NB4 (cell line): ENCODE data around the gene NEK4.

ENCODE experiments used
- MYC ChIP-seq: IDR thresholded peaks from 2 replicates; pipeline ENCODE4 v1.6.1; 2011; ENCODE audit warnings: low read depth, low read length
- POLR2A ChIP-seq: IDR thresholded peaks from 2 replicates; pipeline ENCODE4 v1.6.1; 2011; ENCODE audit warnings: mild to moderate bottlenecking; ENCODE audit not compliant: insufficient read length; ENCODE audit errors: extremely low read depth
- TF ChIP-seq, protein P1 (sequence below): IDR thresholded peaks from one replicate; pipeline ENCODE4 v1.5.1; 2012; ENCODE audit warnings: low read depth, low read length
- TF ChIP-seq, protein P2 (sequence below): IDR thresholded peaks from 2 replicates; pipeline ENCODE4 v1.6.1; 2011; ENCODE audit warnings: low read depth, low read length

DNA sequence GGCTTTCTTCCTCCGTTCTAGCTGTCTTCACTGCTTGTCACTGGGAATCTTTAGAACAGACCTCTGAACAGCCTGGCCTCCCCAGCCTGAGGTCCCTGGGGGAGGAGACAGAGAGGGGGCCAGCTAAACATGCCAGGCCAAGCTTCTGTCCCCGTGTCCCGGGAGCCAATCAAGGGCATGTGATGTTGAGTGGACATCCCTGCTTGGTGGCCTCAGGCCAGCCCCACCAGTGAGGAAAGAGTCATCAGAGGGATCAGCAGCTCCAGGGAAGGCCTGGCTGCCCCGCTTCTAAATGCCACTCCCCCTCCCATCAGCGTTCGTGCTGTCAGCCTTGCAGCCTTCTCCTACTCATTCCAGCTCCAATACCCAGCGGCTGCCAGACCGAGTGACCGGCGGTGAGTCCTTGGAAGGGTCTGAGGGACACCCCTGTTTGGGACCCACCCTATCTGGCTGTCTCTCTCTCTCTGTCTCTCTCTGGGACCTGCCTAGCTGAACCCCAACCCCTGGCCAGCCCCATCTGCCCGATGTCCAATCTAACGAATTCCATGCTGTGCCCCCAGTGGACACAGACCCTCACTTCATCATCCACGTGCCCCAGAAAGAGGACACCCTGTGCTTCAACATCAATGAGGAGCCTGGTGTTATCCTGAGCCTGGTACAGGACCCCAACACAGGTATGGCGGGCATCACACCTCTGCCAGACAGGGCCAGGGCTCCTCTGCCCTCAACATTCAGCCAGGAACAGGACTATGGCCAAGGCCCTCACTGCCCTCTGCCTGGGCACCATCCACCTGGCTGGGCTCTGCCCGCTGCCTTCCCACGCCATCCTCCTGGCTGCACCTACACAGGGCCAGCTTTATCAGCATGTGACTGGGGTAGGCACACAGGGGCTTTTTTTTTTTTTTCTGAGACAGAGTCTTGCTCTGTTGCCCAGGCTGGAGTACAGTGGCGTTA, 17.2 kb upstream of the NEK4 start:
- TF ChIP-seq, protein P1, sequence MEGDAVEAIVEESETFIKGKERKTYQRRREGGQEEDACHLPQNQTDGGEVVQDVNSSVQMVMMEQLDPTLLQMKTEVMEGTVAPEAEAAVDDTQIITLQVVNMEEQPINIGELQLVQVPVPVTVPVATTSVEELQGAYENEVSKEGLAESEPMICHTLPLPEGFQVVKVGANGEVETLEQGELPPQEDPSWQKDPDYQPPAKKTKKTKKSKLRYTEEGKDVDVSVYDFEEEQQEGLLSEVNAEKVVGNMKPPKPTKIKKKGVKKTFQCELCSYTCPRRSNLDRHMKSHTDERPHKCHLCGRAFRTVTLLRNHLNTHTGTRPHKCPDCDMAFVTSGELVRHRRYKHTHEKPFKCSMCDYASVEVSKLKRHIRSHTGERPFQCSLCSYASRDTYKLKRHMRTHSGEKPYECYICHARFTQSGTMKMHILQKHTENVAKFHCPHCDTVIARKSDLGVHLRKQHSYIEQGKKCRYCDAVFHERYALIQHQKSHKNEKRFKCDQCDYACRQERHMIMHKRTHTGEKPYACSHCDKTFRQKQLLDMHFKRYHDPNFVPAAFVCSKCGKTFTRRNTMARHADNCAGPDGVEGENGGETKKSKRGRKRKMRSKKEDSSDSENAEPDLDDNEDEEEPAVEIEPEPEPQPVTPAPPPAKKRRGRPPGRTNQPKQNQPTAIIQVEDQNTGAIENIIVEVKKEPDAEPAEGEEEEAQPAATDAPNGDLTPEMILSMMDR, result no peak
- TF ChIP-seq POLR2A, result no peak
- TF ChIP-seq, protein P2, sequence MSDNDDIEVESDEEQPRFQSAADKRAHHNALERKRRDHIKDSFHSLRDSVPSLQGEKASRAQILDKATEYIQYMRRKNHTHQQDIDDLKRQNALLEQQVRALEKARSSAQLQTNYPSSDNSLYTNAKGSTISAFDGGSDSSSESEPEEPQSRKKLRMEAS, result no peak
- TF ChIP-seq MYC, result no peak
